Hematopoietic multipotent progenitor cell treated with erythropoietin and hydrocortisone succinate and interleukin-3 and kit ligand, for 6 days (in vitro differentiated cells): ENCODE data around the gene GRIA4.

Experiments
- DNase-seq: peaks from one replicate; pipeline ENCODE4 v3.0.0-alpha.2; 2015

Gene GRIA4

GRCh38 chr11:106021181-106021966 is 411.5 kb downstream of the GRIA4 start:
- DNase-seq: peak; percentile 29

- DNase-seq: peak; percentile 100
These were observed 412.3 kb downstream of the GRIA4 start, which contains the start of gene MSANTD4 for GRCh38 chr11:106021967-106022794. Gene MSANTD4 (minus strand): TSS chr11:106022240. CDS start chr11:106010917, 11,323 bp downstream.

- peak; percentile 10 for DNase-seq
These were observed 413.0 kb downstream of the GRIA4 start for GRCh38 chr11:106022795-106023275.

- no peak for DNase-seq
These were observed 420.7 kb downstream of the GRIA4 start for GRCh38 chr11:106030609-106031008.

GRCh38 chr11:106031202-106031810 is 421.4 kb downstream of the GRIA4 start:
- DNase-seq: no peak
